Measurements from ENCODE around the gene POLD3. TPM values are rescaled to one million over a fixed set of nuclear protein-coding genes. Genes with fewer than 3 reads are reported as not detected.
A peak's percentile ranks its signal among the peaks of the same experiment; 100 is the strongest.

The POLD3 gene
- total and polyA plus RNA-seq, 2 of the 8 experiments (the other 6 are each of a cell fraction or from before 2014, with no cell fraction given) = 18.1 to 29.3 TPM

GRCh38 chr11:74568028-74568427 is 24.4 kb upstream of the POLD3 start:
- Histone ChIP-seq H3K4ac (replicated peaks; ENCODE audit: insufficient read length, low read depth, low read length) (no peak overlapping the region), H3K4me1 (replicated peaks in 1 of 4; ENCODE audit: control insufficient read depth in 3 of 4, insufficient read depth in 4 of 4, low read length in 3 of 4) (no peaks in the 10 kb centered on the region), H2BK20ac (ENCODE audit: low read length) (no peak overlapping the region), H3K27ac (ENCODE audit: low read depth, low read length) (no peak overlapping the region), H2AFZ (ENCODE audit: low read length) (no peak overlapping the region), H2AK5ac (ENCODE audit: low read depth, low read length) (no peak overlapping the region), H3K4me2 (ENCODE audit: insufficient read depth in 1 of 2, low read depth in 2 of 2, low read length in 2 of 2) (no peak overlapping the region), H4K5ac (ENCODE audit: insufficient read length, low read depth, low read length) (no peak overlapping the region), H2BK12ac (ENCODE audit: low read depth, low read length) (no peak overlapping the region), H3K9ac (replicated peaks in 1 of 4; ENCODE audit: extremely low read depth in 1 of 4, low read depth in 3 of 4, low read length in 3 of 4) (peak overlapping the region in 1 of 4 experiments; percentile 43; a peak in 1 of 7 replicates), H3K14ac (ENCODE audit: insufficient read length) (no peak overlapping the region), H3K18ac (ENCODE audit: extremely low read depth, low read length) (no peak overlapping the region), H2BK120ac (replicated peaks; ENCODE audit: low read depth, low read length) (no peak overlapping the region), H3K56ac (replicated peaks; ENCODE audit: insufficient read length, low read depth, low read length) (no peak overlapping the region), H2BK5ac (ENCODE audit: low read depth, low read length) (no peak overlapping the region), H3K79me1 (ENCODE audit: low read depth, low read length) (no peaks in the 10 kb centered on the region), H4K20me1 (replicated peaks in 1 of 2; ENCODE audit: control insufficient read depth in 1 of 2, insufficient read depth in 2 of 2, low read length in 2 of 2) (no peaks in the 10 kb centered on the region), H3K23ac (ENCODE audit: insufficient read length) (no peak overlapping the region), H3K4me3 (ENCODE audit: extremely low read depth in 1 of 4, insufficient read depth in 2 of 4, low read depth in 3 of 4, low read length in 4 of 4) (no peak overlapping the region), H3K9me3 (ENCODE audit: insufficient read depth in 2 of 2, low read depth in 1 of 2, low read length in 1 of 2) (no peaks in the 10 kb centered on the region), H2BK15ac (ENCODE audit: low read length) (no peak overlapping the region), H4K91ac (replicated peaks; ENCODE audit: insufficient read length, low read length) (no peak overlapping the region), H4K8ac (ENCODE audit: extremely low read depth, insufficient read depth, low read length) (no peak overlapping the region), H3K79me2 (ENCODE audit: control insufficient read depth in 1 of 2, insufficient read depth in 2 of 2, low read length in 2 of 2) (no peaks in the 10 kb centered on the region), H3K27me3 (replicated peaks in 1 of 4; ENCODE audit: control insufficient read depth in 3 of 4, extremely low read depth in 1 of 4, insufficient read depth in 3 of 4, low read length in 3 of 4) (no peaks in the 10 kb centered on the region), H3K36me3 (ENCODE audit: control insufficient read depth in 2 of 4, insufficient read depth in 4 of 4, low read length in 3 of 4) (no peaks in the 10 kb centered on the region), H3K23me2 (ENCODE audit: low read depth, low read length) (no peaks in the 10 kb centered on the region)
- no peak for FAIRE-seq
- 94% methylated on average over 1 of the region's 1 CpG; no CpG with 5 or more reads in 1 of the 2 experiments for WGBS, 2 experiments (ENCODE audit: extremely low coverage in 1 of 2, insufficient coverage in 1 of 2, insufficient read length in 1 of 2, insufficient replicate concordance in 2 of 2, low coverage in 1 of 2, low lambda C conversion rate in 2 of 2, missing lambda C conversion rate in 1 of 2)
- ChIA-PET POLR2A (ENCODE audit: partially characterized antibody) (no interaction called here), CTCF (ENCODE audit: partially characterized antibody) (interaction anchor here (1.1 to 11.0 kb wide), 5 partner anchors 20 to 135 kb away, joined by 3 to 291 read pairs (median 5); partner anchors contain the start of gene LIPT2)
- no peak for DNase-seq (ENCODE audit: low read depth in 1 of 2, low spot score in 2 of 2)
